HG03066 (cell line): Measurements from ENCODE around the gene ADGRG7.

Source experiments
- ATAC-seq: cut with Tn5 transposase; IDR thresholded peaks from one replicate; pipeline ENCODE4 v1.9.1; 2021; ENCODE audit warnings: low read depth; ENCODE audit not compliant: unreplicated experiment

Gene ADGRG7

DNA sequence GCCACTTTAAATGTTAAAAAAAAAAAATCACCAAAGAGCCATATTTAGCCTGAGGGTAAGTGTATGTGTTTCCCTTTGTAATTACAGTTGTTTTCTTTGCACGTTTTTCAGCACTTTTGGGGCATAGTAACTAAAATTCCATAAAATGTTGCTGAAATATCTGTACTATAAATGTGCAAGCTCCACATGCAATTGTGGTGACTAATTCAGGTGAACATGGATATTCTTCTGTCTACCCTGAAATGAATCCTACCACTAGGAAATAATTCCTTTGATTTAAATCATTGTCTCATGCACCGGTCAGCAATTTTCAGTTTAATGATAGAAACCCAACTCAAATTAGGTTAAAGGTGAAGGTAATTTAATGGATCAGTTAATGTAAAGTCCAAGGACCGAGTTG, 86.8 kb downstream of the ADGRG7 start:
- no peak for ATAC-seq

DNA sequence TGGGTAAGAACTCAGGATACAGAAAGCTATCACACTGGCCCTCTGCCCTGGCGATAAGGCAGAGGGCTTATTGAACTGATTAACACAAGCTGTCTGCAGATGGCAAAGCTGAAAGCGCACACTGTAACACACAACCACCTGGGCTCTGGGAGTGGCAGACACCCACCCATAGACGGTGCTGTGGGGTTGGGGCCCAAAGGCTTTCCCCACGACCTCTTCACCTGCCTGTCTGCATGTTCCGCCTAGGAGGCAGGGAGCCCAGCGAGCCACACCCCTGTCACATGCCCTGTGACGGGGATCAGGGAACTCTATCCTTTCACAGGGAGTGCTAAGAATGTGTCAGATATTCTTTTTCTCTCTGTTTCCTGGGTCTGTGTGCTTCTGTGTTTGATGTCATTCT, 87.8 kb downstream of the ADGRG7 start:
- ATAC-seq = no peak

- ATAC-seq = no peak
Measured at GRCh38 chr3:100697723-100698285, 88.4 kb downstream of the ADGRG7 start.

DNA sequence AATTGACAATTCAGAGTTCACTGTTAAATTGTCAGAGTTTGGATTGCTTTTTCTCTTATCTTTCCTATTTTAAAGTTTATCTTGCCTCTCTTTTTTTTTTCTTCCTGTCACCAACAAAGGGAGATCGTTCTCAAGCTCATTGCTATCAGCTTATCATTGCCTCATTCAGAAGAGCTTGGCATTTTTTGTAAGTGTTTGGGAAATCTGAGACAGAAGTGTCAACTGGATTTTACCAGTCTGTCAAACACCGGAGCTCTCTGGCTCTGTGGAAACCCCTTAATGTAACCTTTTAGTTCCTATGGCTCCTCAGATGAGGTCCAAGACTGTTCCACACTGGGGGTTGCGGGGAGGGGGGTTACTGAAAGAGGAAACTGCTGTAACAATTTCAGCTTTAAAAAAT, 89.3 kb downstream of the ADGRG7 start:
- no peak for ATAC-seq

- no peak for ATAC-seq
Measured at GRCh38 chr3:100700708-100701107, 91.3 kb downstream of the ADGRG7 start.

- no peak for ATAC-seq
Measured at GRCh38 chr3:100702082-100702979, 92.9 kb downstream of the ADGRG7 start.

- no peak for ATAC-seq
Measured at GRCh38 chr3:100702980-100703345, 93.6 kb downstream of the ADGRG7 start.

- ATAC-seq = no peak
Measured at GRCh38 chr3:100703865-100704264, 94.5 kb downstream of the ADGRG7 start.

DNA sequence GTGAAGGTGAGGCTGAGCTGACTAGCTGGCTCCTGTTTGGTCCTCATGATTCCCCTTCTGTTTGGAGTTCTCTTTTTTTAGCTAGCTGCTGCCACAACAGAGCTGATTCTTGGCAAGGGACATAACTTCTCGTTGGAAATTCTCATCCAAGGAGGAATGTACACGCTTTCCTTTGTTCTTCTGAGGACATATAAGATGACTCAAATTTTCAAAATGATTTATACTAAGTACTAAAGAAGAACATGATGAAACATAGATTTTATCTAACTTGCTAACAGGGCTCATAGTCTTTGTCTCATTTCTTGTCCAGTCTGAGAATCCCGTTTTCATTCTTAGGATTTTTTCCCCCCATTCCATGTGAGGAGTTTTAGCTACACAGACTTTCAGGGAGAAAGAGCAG, 97.0 kb downstream of the ADGRG7 start:
- ATAC-seq = no peak

DNA sequence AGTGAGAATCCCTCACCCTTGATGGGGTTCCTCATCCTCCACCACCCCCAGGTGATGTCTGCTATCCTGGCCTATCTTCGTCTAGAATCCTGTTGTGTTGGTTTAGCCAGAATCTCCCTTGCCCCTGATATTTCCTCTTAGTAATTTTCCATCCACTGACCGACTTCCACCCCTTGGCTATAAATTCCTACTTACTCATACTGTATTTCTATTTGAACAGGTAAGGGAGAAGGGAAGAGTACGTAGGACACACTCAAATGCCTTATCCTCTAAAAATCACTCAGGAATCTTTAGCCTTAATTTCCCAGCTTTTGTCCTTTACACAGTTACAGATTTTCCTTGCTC, 99.2 kb downstream of the ADGRG7 start:
- no peak for ATAC-seq

GRCh38 chr3:100708989-100709841, 99.8 kb downstream of the ADGRG7 start, which contains the start of gene TFG:
TFG (plus strand) TSS chr3:100709494; CDS start chr3:100713686, 4,192 bp downstream.
- peak; percentile 92 for ATAC-seq

DNA sequence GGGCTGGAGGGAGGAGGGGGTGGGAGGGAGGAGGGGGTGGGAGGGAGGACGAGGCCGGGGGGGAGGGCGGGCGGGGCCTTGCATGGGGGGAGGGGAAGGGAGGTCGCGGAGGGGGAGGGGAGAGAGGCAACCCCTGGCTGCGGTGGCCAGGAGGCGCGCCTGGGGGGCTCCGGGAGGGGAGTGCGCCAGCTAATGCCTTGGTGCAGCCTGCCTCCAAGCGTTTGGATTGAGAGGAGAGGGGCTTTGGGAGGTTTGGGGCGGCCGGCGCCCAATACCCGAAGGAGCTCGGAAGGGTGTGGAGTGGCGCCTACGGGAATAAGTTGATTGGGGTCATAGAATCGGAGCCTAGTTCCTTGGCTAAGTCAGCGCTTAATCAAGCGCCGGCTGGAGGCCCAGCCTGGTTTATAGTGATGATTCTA, 100.5 kb downstream of the ADGRG7 start:
- ATAC-seq = no peak

DNA sequence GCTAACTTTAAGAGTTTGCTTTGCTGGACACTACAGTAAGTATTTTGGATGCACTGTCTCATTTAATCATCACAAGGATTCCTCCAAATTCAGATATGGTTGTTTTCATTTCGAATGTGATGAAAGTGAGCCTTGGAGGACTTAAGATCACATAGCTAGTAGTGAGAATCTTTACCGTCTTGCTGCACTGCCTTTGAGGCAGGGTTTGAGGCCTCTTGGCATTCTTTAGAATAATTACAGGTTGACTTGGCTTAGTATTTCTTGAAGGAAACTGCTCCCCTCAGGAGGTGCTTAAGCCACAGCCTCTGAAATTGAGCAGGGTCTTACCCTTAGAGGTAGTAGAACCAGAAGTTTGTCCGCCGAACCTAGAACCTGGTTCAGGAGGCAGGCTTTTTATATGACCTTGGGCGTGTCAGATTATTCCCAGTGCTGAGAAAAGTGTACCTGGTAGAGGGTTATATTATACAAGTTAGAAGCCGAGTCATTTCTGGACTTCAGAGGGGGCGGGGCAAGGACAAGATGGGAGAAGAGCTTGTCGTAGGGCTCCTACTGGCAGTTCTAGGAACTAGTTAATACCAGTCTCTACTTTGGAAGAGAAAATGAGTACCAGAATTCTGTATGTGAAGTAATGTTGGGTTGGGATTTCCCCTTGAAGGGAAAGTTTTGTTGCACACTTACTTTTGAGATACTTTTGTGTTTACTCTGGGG, 101.0 kb downstream of the ADGRG7 start:
- peak; percentile 36 for ATAC-seq

DNA sequence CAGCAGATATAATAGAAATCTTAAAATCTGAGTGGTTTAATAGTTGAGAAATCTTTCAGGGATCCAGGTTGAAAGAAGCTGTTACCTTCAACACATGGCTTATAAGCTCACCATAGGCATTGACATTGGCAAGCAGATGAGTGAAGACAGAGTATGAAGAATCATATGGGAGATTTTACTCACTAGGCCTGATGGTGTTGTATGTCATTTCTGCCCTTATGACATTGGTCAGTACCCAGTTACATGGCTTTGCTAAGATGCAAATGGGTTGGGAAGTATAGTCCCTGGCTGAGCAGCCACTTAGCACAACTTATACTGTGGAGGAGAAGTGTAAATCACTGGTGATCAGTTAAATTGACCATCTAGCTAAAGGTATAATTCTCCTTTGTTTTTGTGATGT, 105.8 kb downstream of the ADGRG7 start:
- ATAC-seq = no peak

GRCh38 chr3:100717063-100717462, 107.7 kb downstream of the ADGRG7 start:
- ATAC-seq = no peak

GRCh38 chr3:100717637-100718487, 108.5 kb downstream of the ADGRG7 start:
- no peak for ATAC-seq

- ATAC-seq = no peak
Measured at GRCh38 chr3:100719136-100719535, 109.7 kb downstream of the ADGRG7 start.

GRCh38 chr3:100720426-100720825, 111.0 kb downstream of the ADGRG7 start:
- no peak for ATAC-seq

GRCh38 chr3:100725935-100726513, 116.6 kb downstream of the ADGRG7 start:
- ATAC-seq = no peak
